ENCODE measurements around the gene PGR.
"Not testable (repeated sequence)": the region's sequence is repeated elsewhere in the genome, so short reads cannot be mapped to it uniquely, and the experiment has no call there.

The PGR gene

DNA sequence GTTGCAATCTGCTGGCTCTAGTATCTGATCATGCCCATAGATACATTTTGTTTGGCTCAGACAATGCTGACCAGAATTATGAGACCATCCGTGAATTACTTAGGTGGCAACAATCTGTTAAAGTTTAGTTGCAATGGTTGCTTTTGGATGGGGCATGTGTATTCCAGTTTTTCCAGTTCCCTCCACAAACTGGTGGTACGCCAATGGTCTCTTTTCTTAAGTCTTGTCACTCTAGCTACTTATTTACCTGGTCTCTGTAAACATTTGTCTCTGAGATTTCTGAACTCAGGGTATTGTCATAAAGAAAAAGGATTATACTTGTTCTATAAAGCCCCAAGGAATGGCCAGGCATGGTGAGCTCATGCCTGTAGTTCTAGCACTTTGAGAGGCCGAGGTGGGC, 65.9 kb downstream of the PGR start:
- no peak for FAIRE-seq

DNA sequence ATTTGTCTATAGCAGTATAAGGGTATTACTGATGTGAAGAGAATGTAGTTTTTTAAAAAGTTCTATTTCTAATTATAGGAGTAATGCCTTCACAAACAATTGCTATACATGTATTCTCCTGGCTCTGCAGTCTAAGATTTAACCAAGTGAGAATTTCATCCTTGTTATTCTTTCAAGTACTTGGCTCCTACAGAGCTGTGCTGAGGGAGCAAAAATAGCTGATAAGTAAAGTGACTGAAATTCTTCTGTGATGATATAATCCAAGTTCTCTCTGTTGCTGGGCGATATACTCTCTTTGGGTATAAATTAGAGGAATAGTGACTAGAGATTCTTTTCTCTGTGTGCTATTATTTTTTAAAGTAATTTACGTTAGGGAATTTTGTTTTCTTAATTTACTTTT, 68.0 kb downstream of the PGR start:
- no peak for FAIRE-seq

DNA sequence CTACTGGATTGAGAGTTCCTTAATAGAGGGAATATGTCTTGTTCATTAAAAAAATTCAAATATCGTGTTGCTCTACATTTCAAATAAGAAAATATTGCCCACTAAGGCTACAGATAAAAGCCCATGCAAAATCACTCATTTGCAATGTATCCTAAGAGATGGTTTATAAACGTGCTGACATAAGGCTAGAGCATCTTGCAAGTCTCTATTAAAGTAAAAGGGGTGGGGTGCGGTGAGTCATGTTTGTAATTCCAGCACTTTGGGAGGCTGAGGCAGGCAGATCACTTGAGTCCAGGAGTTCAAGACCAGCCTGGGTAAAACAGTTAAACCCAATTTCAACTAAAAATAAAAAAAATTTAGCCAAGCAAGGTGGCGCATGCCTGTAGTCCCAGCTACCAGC, 70.3 kb downstream of the PGR start:
- FAIRE-seq = no peak

DNA sequence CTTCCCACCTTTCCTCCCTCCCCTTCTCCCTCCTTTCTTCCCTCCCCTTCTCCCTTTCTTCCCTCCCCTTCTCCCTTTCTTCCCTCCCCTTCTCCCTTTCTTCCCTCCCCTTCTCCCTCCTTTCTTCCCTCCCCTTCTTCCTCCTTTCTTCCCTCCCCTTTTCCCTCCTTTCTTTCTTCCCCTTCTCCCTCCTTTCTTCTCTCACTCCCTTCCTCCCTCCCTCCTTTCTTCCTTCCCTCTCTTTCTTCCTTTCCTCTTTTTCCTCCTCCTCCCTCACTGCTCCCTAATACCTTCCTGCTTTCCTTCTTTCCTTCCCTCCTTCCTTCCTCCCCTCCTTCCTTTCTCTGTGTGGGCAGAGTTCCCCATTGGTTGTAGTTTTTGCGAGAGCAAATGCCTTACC, 76.1 kb downstream of the PGR start:
- no peak for FAIRE-seq

DNA sequence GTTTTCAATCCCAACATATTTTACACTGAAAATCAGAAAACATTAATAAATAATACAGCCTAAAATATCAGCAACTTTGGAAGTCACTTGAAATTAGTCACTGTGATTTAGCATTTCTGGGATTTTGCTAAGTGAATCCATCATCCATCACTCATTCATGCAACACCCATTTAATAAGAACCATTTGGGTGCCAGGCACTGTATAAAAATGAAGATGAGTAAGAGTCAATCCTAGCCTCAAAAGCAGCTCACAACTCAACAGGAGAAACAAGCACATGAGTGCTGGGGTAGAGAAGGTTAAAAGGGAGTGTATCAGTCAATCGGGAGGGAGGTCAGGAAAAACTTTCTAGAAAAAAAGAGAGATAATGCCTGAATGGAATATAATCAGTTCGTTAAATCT, 77.9 kb downstream of the PGR start:
- FAIRE-seq = no peak

DNA sequence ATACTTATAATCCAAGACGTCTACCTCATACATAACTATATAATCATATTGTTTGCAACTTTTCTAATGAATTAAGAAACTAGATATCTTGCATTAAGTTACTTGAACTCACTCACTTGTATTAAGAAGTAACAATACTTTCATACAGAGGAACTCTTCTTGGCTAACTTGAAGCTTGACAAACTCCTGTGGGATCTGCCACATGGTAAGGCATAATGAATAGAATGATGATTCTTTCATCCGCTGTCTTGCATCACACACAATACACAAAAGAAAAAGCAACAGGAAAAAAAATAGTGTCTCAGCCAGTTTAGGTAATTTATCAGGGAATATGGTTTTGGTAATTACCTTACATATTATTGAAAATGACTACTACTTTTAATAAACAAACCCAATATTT, 79.8 kb downstream of the PGR start:
- no peak for FAIRE-seq

DNA sequence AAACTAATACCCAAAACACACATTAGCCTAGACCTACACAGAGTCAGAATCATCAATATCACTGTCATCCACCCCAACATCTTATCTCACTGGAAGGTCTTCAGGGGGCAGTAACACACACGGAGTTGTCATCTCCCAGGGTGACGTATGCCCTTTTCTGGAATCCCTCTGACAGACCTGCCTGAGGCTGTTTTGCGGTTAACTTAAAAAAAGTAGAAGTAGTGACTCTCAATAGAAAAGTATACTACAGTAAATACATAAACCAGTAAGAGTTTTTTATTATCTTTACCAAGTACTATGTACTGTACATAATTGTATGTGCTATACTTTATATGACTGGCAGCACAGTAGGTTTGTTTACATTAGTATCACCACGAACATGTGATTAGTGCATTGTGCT, 80.5 kb downstream of the PGR start:
- FAIRE-seq = no peak

DNA sequence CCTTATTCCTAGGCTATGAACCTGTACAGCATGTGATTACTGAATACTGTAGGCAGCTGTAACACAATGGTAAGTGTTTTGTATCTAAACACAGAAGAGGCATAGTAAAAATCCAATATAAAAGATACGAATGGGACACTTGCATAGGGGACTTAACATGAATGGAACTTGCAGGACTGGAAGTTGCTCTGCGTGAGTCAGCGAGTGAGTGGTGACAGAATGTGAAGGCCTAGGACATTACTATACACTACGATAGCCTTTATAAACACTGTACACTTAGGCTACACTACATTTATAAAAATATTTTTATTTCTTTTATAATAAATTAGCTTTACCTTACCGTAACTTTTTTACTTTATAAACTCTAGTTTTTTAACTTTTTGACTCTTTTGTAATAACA, 81.1 kb downstream of the PGR start:
- FAIRE-seq = peak; percentile 68

DNA sequence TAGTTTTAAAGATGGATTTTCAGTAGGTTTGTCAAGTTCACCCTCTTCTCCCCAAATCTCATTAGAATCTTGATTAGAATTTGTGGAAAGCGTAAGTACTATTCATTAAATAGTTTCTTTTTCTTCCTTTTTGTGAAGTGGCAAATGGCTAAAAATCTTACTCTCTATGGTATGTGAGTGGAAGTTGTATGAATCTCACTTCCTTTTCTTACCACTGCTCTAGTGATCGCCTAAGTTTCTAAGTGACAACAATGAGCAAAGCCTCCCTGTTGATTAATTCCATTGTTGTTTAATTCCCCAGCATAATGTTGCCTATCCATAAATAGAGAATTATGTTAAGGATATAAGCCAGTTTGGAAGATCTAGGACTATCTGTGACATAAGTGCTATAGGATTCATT, 82.7 kb downstream of the PGR start:
- FAIRE-seq = no peak

DNA sequence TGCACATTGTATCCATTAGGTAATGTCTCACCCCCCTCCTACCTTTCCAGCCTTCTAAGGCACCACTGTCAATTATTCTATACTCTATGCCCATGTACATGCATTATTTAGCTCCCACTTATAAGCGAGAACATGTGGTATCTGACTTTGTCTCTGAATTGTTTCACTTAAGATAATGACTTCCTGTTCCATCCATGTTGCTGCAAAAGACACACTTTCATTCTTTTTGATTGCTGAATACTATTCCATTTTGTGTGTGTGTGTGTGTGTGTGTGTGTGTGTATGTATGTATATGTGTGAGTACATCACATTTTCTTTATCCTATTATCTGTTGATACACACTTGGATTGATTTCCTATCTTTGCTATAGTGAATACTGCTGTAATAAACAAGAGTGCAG, 84.2 kb downstream of the PGR start:
- FAIRE-seq = no peak

DNA sequence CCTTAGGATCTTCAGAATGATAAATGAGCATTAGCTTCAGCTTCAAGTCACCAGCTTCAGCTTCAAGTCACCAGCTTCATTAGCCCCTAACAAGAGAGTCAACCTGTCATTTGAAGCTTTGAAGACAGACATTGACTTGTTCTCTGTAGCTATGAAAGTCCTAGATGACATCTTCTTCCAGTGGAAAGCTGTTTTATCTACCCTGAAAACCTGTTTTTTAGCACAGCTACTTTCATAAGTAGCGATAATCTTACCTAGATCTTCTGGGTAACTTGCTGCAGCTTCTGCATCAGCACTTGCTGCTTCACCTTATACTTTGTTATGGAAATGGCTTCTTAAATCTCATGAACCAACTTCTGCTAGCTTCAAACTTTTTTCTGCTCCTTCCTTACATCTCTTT, 85.7 kb downstream of the PGR start:
- no peak for FAIRE-seq

DNA sequence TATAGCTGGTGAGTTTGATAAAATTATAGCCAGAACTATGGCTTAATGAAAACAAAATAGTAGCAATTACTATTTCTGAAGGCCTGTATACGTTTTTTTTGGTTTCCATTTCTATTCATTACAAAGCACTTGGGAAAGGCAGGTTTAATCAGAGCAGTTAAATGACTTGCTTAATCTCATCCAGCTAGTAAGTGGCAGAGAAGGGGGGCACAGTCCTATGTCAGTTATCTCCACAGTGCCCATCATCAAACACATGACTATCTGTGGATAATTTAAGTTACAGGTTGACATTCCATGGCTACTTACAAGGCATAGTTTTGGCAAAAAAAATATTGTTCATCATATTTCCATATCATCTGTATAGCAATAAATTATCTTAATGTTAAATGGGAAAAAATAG, 93.7 kb downstream of the PGR start:
- no peak for FAIRE-seq

DNA sequence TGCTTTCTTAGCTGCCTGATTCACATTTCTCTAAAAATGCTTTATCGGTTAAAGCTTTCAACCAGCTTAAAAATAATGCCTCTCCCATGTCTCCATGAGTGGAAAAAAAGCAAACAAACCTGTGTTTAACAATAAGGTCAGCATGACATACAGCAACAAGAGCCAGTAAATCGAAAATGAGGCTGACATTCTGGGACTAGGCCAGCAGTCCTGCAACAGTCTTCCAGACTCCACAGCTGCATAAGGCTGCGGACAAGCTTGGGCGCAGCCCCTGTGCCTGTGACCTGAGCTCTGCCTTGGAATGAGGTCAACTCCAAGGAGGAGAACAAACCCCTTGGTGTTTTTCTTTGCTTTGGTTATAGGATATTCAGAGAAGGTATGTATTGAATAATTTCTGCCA, 95.5 kb downstream of the PGR start:
- peak; percentile 92 for FAIRE-seq

DNA sequence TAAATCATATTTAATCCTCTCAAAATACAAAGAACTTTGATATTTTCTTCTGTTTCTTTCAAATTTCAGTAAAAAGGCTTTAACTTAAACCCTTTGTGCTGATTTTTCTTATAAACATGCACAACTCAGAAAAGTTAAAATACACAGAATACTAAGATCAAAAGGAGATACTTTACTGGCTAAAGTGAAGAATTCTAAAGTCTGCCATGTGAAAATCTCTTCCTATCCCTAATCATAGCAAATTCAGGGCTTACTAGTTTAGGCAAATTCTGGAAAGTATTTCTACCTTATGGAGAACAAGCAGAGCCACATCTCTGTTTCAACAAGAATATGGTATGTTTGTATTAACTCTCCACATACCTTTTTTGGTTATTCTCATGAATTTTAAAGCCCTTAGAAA, 96.6 kb downstream of the PGR start:
- no peak for FAIRE-seq

DNA sequence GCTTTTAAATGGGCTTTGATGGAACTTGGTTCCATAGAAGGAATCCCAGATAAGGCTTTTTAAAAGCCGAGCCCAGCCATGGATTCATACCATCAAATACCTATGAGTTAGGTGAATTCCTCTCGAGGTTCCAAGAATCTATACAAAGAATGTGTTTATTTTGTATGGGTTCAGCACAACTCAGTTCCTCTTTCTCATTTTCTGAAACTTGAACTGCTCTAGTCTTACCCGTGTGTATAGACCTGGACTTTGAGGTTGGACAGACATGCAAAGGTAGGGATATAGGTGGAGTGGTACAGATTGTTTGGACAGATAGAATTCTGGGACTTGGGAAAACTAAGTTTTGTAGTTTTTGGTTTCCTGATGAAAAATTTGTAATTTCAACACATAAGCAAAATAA, 97.9 kb downstream of the PGR start:
- no peak for FAIRE-seq

DNA sequence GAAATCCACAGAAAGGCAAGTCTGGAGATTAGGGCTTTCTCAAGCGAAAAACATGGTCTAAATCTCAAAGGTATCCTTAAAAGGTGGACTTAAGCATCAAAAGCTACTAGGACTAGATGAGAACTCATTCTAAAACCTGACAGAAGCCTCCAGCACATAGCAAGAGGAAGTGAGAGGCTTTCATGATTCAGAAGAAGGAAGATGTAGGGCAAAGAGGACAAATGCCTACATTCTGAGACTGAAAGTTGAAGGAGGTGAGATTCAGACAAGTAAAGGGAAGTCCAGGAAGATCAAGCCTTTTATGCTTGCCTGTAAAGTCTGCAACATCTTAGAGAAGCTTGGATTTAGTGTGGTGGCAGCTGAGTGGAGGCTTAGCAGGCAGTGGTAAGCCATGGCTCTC, 98.9 kb downstream of the PGR start:
- no peak for FAIRE-seq

DNA sequence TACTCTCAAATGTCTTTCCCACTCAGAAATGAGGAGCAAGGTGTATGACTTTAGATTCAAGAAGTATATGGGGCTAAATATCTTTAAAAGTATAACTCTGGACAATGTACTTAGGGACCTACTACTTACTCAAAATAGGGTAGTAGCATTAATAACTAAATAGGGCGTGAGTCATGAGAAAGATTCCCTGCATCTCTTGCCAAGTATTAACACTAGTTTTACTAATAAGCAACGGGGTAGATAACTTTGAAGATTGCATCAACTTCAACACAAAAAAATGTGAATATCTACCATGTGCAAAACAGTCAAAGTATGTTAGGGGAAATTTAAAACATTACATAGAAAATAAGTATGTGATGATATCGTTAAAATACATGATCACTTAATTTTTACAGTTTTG, 99.6 kb downstream of the PGR start:
- no peak for FAIRE-seq

DNA sequence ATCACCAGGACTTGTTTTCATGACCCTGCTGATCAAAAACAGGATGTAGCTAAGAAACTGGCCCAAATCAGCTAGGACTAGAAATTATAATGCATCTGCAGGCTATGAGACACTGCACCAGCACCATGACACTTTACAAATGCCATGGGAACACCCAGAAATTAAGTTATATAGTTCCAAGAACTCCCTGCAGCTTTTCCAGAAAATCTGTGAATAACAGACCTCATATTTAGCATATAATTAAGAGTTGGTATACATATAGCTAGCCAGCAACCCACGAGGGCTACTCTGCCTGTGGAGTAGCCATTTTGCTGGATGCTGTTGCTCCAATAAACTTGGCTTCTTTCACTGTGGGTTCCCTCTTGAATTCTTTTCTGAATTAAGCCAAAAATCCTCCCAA, 101.0 kb downstream of the PGR start:
- no peak for FAIRE-seq

DNA sequence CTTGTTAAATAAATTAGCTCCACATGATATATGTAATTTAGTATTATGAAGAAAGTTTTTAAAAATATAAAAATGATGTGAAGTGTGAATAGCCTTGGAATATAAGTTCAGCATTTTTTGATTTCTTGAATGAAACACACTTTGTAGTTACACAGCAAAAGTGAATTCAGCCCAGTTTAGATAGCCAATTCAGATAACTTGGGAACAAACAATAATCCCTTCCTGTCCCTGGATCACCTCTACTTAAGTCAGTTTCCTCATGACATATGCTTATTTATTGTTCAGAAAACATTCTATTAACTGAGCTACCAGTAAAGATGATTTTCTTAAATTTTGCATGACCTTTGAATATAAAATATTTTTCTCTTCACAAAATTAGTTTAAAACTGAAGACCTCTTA, 107.4 kb downstream of the PGR start:
- FAIRE-seq = no peak

DNA sequence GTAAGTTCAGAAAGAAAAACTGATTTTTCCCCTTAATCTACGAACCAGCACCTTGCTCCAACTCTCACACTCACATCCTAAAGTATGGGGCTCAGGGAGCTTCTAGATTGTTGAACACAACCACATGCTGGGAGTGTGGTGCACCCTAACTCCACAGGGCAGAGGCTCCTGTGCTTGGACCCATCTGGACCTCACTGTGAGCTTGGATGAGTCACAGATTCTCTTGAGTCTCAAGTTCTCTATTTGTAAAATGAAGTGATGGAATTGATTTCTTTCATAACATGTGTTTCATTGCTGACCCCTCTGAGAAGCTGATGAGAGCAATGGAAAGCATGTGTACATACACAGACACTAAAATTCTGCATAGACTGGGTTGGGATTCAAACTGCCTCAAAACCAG, 109.7 kb downstream of the PGR start:
- FAIRE-seq = no peak

DNA sequence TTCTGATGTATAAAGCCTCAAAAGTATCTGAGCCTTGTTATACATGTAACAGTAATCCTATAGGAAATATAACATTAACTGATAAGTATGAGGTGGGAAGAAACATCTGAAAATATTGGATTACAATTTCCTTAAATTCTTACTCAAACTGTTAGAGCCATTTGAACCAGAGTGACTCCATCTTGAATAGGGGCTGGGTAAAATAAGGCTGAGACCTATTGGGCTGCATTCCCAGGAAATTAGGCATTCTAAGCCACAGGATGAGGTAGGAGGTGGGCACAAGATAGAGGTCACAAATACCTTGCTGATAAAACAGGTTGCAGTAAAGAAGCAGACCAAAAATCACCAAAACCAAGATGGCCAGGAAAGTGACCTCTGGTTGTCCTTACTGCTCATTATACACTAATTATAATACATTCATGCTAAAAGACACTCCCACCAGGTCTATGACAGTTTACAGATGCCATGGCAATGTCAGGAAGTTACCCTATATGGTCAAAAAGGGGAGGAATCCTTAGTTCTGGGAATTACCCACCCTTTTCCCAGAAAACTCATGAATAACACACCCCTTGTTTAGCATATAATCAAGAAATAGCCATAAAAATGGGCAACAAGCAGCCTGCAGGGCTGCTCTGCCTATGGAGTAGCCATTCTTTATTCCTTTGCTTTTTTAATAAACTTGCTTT, 114.9 kb downstream of the PGR start:
- no peak for FAIRE-seq

DNA sequence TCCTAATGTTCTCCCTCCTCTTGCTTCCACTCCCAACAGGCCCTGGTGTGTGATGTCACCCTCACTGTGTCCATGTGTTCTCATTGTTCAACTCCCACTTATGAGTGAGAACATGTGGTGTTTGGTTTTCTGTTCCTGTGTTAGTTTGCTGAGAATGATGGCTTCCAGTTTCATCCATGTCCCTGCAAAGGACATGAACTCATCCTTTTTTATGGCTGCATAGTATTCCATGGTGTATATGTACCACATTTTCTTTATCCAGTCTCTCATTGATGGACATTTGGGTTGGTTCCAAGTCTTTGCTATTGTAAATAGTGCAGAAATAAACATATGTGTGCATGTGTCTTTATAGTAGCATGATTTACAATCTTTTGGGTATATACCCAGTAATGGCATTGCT, 115.9 kb downstream of the PGR start:
- FAIRE-seq = not testable (repeated sequence)

DNA sequence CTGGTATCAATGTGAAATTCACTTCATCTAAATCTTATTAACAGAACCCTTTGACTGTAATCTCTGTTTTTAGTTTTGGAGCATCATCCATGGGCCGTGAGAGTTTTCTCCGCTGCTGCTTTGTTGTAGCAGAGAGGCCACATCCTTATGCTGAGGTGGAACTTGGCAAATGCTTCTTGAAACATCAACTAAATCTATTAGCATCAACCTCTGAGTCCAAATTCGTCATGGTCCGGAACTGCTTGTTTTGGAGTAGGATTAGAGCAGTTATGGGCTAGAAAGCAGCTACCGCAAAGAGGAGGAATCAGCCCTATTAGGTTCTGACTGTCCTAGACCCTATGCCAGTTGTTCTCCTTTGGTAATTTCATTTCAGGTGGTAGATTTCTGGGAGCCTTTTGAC, 117.7 kb downstream of the PGR start:
- no peak for FAIRE-seq

DNA sequence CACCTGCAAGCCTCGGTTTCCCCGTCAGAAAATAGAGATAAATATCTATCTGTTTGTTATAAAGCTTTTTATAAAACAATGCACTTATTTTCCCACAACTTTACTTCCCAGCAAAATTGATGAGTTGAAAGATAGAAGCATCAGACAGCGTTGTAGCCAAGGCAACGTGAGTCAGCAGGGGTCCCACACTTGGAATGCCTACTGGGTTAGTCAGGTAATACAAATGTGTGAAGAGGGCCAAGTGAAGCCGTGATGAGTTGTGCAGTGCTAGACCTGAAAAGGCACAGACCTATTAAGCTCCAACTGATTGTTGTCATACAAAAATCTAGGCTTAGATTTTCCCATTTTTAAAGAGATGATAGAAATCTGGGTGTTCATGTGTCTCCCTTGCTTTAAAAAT, 118.7 kb downstream of the PGR start:
- no peak for FAIRE-seq

DNA sequence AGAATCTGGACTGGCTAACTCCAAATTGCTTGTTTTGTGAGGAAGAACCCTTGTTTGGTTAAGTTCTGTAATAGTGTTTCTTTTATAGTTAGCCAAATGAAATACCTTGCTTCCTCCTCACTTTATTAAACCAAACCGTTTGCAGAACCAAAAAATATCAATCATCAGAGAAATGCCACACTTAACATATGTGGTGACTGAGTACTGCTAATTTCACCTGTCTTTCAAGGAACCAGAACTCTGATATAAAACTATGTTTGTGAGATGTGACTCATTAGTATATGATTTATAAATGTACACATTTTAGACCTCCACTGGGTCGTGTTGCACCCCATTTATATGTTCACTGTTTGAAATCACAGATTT, 119.9 kb downstream of the PGR start:
- no peak for FAIRE-seq

Measured in islet of Langerhans (tissue), 1 donor.